K562 (cell line): ENCODE data around the gene FBXW8. TPM values are rescaled to one million over a fixed set of nuclear protein-coding genes. Genes with fewer than 3 reads are reported as not detected.

Experiments
- ATAC-seq: fragments of 200-7000 bp; cut with Tn5 transposase; 3 replicates; pipeline ENCODE4 v1.9.1; 2020; ENCODE audit warnings: moderate library complexity
- BruUV-seq: library from RNA; stranded (reverse); fragments of 400-500 nt; replicated peaks from 2 replicates; lab custom pipeline; 2021; lab: Mats Ljungman, UMichigan
- CTCF ChIA-PET: fragments of 300-600 bp; formaldehyde crosslinking; extraction: SDS; loops from one replicate; lab custom pipeline; 2021; ENCODE audit warnings: low intra/inter-chr PET ratio; lab: Yijun Ruan, JAX
- POLR2A ChIA-PET: fragments of 300-600, 350-650 bp; sonication (Branson Sonifier 250); formaldehyde crosslinking; extraction: SDS; loops from one replicate; lab custom pipeline; 2021; ENCODE audit warnings: antibody characterized with exemption, inconsistent platforms; lab: Yijun Ruan, JAX
- DNase-seq, 4 experiments: peaks; one replicate each; pipeline versions ENCODE4 v3.0.0 to v3.0.0-alpha.2; 2011 to 2018; ENCODE audit warnings: low spot score in 3 of 4, mixed read lengths in 3 of 4; ENCODE audit errors: extremely low read depth in 1 of 4
- FAIRE-seq: peaks from 2 replicates; lab custom pipeline; 2011; peaks lifted over from hg19 to GRCh38; lab: Jason Lieb, UNC
- H2AFZ ChIP-seq: 2 replicates; pipeline ENCODE4 v1.6.0; 2011; ENCODE audit warnings: low read depth, low read length, control low read depth, inconsistent platforms
- H3K27ac ChIP-seq: fragments of 200-600 bp; 3 replicates; pipeline ENCODE4 v1.8.0; 2011; ENCODE audit warnings: low read depth, mild to moderate bottlenecking, control low read depth, inconsistent platforms, low read length, moderate library complexity, mixed read lengths; ENCODE audit errors: extremely low read depth
- H3K27me3 ChIP-seq, 2 experiments: fragments of 300-600 bp in 1 of 2; 2 replicates in 1 of 2; 3 replicates in 1 of 2; pipeline versions ENCODE4 v1.6.0 to v1.8.0; 2011; ENCODE audit warnings: inconsistent platforms in 2 of 2, low read length in 2 of 2, mild to moderate bottlenecking in 1 of 2, mixed read lengths in 1 of 2, moderate library complexity in 1 of 2; ENCODE audit not compliant: control insufficient read depth in 2 of 2, insufficient read depth in 2 of 2
- H3K36me3 ChIP-seq: fragments of 300-600 bp; 3 replicates; pipeline ENCODE4 v1.8.0; 2011; ENCODE audit warnings: mild to moderate bottlenecking, low read length, inconsistent platforms; ENCODE audit not compliant: control insufficient read depth, insufficient read depth
- H3K4me1 ChIP-seq, 2 experiments: fragments of 200-600 bp in 1 of 2; replicated peaks in 1 of 2; 2 replicates in 1 of 2; 3 replicates in 1 of 2; pipeline versions ENCODE4 v1.5.1 to v1.8.0; 2011; ENCODE audit warnings: inconsistent platforms in 2 of 2, low read length in 2 of 2, mild to moderate bottlenecking in 1 of 2, mixed read lengths in 1 of 2, moderate library complexity in 1 of 2; ENCODE audit not compliant: control insufficient read depth in 2 of 2, insufficient read depth in 2 of 2
- H3K4me2 ChIP-seq: 2 replicates; pipeline ENCODE4 v1.6.1; 2011; ENCODE audit warnings: low read length, control low read depth, inconsistent platforms, mixed read lengths; ENCODE audit not compliant: insufficient read depth
- H3K4me3 ChIP-seq: fragments of 200-600 bp; sonication (generic), shearing (Covaris generic); 2 replicates; pipeline ENCODE4 v1.5.1; 2016; ENCODE audit warnings: control low read depth, inconsistent platforms
- H3K79me2 ChIP-seq: fragments of 200-600 bp; 3 replicates; pipeline ENCODE4 v1.8.0; 2011; ENCODE audit warnings: low read length, inconsistent platforms; ENCODE audit not compliant: control insufficient read depth, insufficient read depth
- H3K9ac ChIP-seq, 2 experiments: 2 replicates each; pipeline versions ENCODE4 v1.6.0 to v1.6.1; 2011; ENCODE audit warnings: low read depth in 2 of 2, low read length in 2 of 2, control low read depth in 1 of 2, inconsistent platforms in 1 of 2, mild to moderate bottlenecking in 1 of 2, mixed read lengths in 1 of 2; ENCODE audit not compliant: insufficient read depth in 1 of 2
- H3K9me1 ChIP-seq: one replicate; pipeline ENCODE4 v1.6.0; 2011; ENCODE audit warnings: inconsistent platforms, mild to moderate bottlenecking, low read length, moderate library complexity; ENCODE audit not compliant: control insufficient read depth, insufficient read depth
- H3K9me3 ChIP-seq: replicated peaks from 2 replicates; pipeline ENCODE4 v1.5.1; 2011; ENCODE audit warnings: low read depth, low read length, inconsistent platforms; ENCODE audit not compliant: control insufficient read depth, insufficient read depth
- H4K20me1 ChIP-seq: replicated peaks from 2 replicates; pipeline ENCODE4 v1.6.1; 2011; ENCODE audit warnings: low read length, inconsistent platforms, mixed read lengths; ENCODE audit not compliant: control insufficient read depth, insufficient read depth
- HMGN3 ChIP-seq: IDR thresholded peaks from 2 replicates; pipeline ENCODE4 v1.6.1; 2011; ENCODE audit warnings: borderline replicate concordance, low read depth, mild to moderate bottlenecking, mixed read lengths, low read length; ENCODE audit not compliant: insufficient read length; ENCODE audit errors: extremely low read depth
- RBM17 ChIP-seq: fragments of 200-400 bp; formaldehyde crosslinking; IDR thresholded peaks from 2 replicates; pipeline ENCODE4 v1.6.1; 2017; ENCODE audit warnings: low read depth, mild to moderate bottlenecking, low read length, borderline replicate concordance
- ZNF143 ChIP-seq: sonication (generic); formaldehyde crosslinking; IDR thresholded peaks from 2 replicates; pipeline ENCODE4 v1.9.0; 2022; ENCODE audit warnings: mild to moderate bottlenecking, missing genetic modification reagents
- ZNF766 ChIP-seq: fragments of 200-800 bp; sonication (Bioruptor generic); conservative IDR thresholded peaks from 2 replicates; pipeline ENCODE4 v1.6.1; 2016; ENCODE audit warnings: missing genetic modification characterization, missing compliant biosample characterization
- WGBS: fragments of 100-300 bp; shearing (Covaris generic); methylation state at CpG from one replicate; pipeline ENCODE4 v1.1.6; 2016; ENCODE audit warnings: low coverage, mixed read lengths; ENCODE audit not compliant: insufficient coverage; ENCODE audit errors: missing lambda C conversion rate; 5-methylcytosine and 5-hydroxymethylcytosine counted together
- in situ Hi-C: fragments of 300-500 bp; cut with MboI; formaldehyde crosslinking; loops from 4 replicates; pipeline ENCODE4 v1.15.0; 2018; ENCODE audit warnings: inconsistent platforms, mixed read lengths
- intact Hi-C: fragments of 100-400 bp; cut with micrococcal nuclease; formaldehyde crosslinking; loops from 2 replicates; pipeline ENCODE4 v1.14.2; 2022
- polyA plus RNA-seq, 8 experiments: library from polyadenylated mRNA; depleted of rRNA in 4 of 8; stranded (reverse) in 5 of 8; unstranded in 3 of 8; fragments of >200 nt; fragmentation: Nextera tagmentation in 2 of 8; fragmentation: Illumina TruSeq in 1 of 8; extraction: Ambion mirVana in 2 of 8; extraction: Trizol in 1 of 8; gene quantifications; 2 replicates each; pipeline versions ENCODE4 v1.2.1 to v1.2.3, GENCODE V29; 2011 to 2014; ENCODE audit warnings: inconsistent platforms in 1 of 8, missing spikeins in 1 of 8
- total RNA-seq, 7 experiments: library from RNA; depleted of rRNA in 6 of 7; stranded (reverse); fragments of >200 nt in 6 of 7; fragmentation: Illumina TruSeq in 2 of 7; extraction: Trizol in 2 of 7; gene quantifications; 2 replicates each; pipeline versions ENCODE4 v1.2.1 to v1.2.3, GENCODE V29; 2011 to 2021; ENCODE audit warnings: low replicate concordance in 1 of 7
- TF ChIP-seq, protein P1 (sequence below): IDR thresholded peaks from 3 replicates; pipeline ENCODE4 v1.6.1; 2011; ENCODE audit warnings: borderline replicate concordance, mild to moderate bottlenecking; ENCODE audit not compliant: insufficient read length, insufficient read depth
- TF ChIP-seq, protein P2 (sequence below): sonication (generic); formaldehyde crosslinking; IDR thresholded peaks from 2 replicates; pipeline ENCODE4 v1.9.0; 2022; ENCODE audit warnings: mild to moderate bottlenecking, missing genetic modification reagents
- TF ChIP-seq, protein P3 (sequence below): fragments of 250-450 bp; sonication (Bioruptor Pico); IDR thresholded peaks from 2 replicates; pipeline ENCODE4 v1.8.0; 2022; ENCODE audit warnings: moderate library complexity, mild to moderate bottlenecking, inconsistent platforms

Gene FBXW8
- total and polyA plus RNA-seq, 9 of the 15 experiments (the other 6 are each of a cell fraction or from before 2014, with no cell fraction given), result 0.58 to 8.3 (median 4.4) TPM

DNA sequence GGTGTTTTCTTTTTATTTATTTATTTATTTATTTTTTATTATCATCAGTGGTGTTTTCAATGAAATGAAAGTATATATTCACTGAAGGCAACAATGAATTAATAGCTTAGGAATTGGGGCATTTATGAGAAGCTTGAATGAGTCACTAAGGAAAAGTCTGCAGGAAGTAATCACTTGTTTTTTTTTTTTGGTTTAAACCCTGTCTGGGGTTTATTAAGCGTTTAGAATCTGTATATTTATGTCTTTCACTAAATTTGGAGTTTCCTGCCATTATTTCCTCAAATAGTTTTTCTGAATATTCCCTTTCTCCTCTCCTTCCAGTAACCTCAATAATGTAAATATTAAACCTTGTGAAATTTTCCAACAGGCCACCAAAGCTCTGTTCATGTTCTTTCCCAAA, 103.0 kb downstream of the FBXW8 start:
- no TSS peak for BruUV-seq
- in situ Hi-C loops, result no loop called here
- POLR2A ChIA-PET, result no interaction called here
- no peak for FAIRE-seq
- no peak for DNase-seq
- Histone ChIP-seq H3K4me2 (no peak overlapping the region), H4K20me1 (no peaks in the 10 kb centered on the region), H3K27ac (no peak overlapping the region), H3K36me3 (0 out of 3 replicates have a peak, but pooled peaks cover 3% of the 10 kb centered on the region), H3K4me3 (no peak overlapping the region), H2AFZ (no peak overlapping the region), H3K4me1 (peaks cover 0 to 3% of the 10 kb centered on the region in 2 experiments; a peak in 1 of 5 replicates), H3K79me2 (no peaks in the 10 kb centered on the region), H3K9ac (no peak overlapping the region), H3K27me3 (no peaks in the 10 kb centered on the region), H3K9me3 (0 out of 2 replicates have a peak, but pooled peaks cover 2% of the 10 kb centered on the region), H3K9me1 (no peaks in the 10 kb centered on the region)
- CTCF ChIA-PET, result no interaction called here
- TF ChIP-seq RBM17 (no peak), ZNF766 (peak; percentile 88)
- TF ChIP-seq, protein P1, sequence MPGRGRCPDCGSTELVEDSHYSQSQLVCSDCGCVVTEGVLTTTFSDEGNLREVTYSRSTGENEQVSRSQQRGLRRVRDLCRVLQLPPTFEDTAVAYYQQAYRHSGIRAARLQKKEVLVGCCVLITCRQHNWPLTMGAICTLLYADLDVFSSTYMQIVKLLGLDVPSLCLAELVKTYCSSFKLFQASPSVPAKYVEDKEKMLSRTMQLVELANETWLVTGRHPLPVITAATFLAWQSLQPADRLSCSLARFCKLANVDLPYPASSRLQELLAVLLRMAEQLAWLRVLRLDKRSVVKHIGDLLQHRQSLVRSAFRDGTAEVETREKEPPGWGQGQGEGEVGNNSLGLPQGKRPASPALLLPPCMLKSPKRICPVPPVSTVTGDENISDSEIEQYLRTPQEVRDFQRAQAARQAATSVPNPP, result no peak
- WGBS, result 71% methylated on average over 1 of the region's 1 CpG
- ATAC-seq, result no peak
- intact Hi-C loops, result no loop called here

DNA sequence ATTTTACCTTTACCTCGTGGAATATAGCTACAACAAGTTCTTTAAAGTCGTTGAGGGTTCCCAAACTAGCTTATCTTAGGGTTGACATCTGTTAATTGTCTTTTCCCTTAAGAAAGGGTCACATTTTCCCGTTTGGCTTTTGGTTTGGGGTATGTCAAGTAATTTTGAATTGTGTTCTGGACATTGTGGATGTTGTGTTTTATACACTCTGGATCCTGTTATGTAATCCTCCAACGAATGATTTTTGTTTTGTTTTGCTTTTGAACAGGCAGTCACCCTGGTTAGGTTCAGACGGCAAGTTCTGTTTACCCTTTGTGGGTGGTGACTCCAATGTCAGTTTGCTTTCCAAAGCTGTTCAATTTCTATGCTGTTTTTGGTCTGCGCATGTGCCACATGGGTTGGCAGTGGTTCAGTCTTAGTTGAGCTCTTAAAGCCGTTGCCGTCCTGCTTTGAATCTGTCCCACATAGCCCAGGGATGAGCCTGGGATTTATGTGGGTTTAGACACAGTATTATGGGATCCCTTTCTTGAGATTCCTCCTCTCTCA, 103.7 kb downstream of the FBXW8 start:
- intact Hi-C loops, result no loop called here
- FAIRE-seq (no peak), DNase-seq (no peak)
- Histone ChIP-seq H3K9ac (no peak overlapping the region), H3K4me3 (no peak overlapping the region), H3K36me3 (0 out of 3 replicates have a peak, but pooled peaks cover 3% of the 10 kb centered on the region), H3K4me2 (no peak overlapping the region), H3K27ac (no peak overlapping the region), H3K9me1 (no peaks in the 10 kb centered on the region), H2AFZ (no peak overlapping the region), H3K79me2 (no peaks in the 10 kb centered on the region), H3K27me3 (no peaks in the 10 kb centered on the region), H4K20me1 (no peaks in the 10 kb centered on the region), H3K9me3 (0 out of 2 replicates have a peak, but pooled peaks cover 2% of the 10 kb centered on the region)
- WGBS, result 50% methylated on average over 8 of the region's 8 CpGs
- no TSS peak for BruUV-seq
- in situ Hi-C loops, result no loop called here
- POLR2A ChIA-PET, result interaction anchor here (0.9 kb wide), 1 partner anchor 16 kb away, joined by 5 read pairs; no protein-coding TSS in a partner anchor
- CTCF ChIA-PET, result no interaction called here
- TF ChIP-seq, protein P2, sequence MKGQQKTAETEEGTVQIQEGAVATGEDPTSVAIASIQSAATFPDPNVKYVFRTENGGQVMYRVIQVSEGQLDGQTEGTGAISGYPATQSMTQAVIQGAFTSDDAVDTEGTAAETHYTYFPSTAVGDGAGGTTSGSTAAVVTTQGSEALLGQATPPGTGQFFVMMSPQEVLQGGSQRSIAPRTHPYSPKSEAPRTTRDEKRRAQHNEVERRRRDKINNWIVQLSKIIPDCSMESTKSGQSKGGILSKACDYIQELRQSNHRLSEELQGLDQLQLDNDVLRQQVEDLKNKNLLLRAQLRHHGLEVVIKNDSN (CRISPR knock-in tag), result no peak
- TF ChIP-seq, protein P3, sequence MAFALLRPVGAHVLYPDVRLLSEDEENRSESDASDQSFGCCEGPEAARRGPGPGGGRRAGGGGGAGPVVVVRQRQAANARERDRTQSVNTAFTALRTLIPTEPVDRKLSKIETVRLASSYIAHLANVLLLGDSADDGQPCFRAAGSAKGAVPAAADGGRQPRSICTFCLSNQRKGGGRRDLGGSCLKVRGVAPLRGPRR (CRISPR knock-in tag), result no peak
- TF ChIP-seq HMGN3 (no peak), ZNF143 (CRISPR knock-in tag) (no peak)
- TF ChIP-seq, all 486 proteins: peak for 0
- H3K4me1 ChIP-seq, result 0 out of 5 replicates have a peak, but pooled peaks cover 0 to 3% of the 10 kb centered on the region in 2 experiments
- ATAC-seq, result no peak
